Stimulated activated CD4-positive, alpha-beta T cell treated with anti-CD3 and anti-CD28 coated beads, Interleukin-4, amount 100 ng/mL, for 24 hours (primary cell): ENCODE data around the gene ITLN2.
A peak's percentile ranks its signal among the peaks of the same experiment; 100 is the strongest.
"Not testable (repeated sequence)": the region's sequence is repeated elsewhere in the genome, so short reads cannot be mapped to it uniquely, and the experiment has no call there.

Experiments
- DNase-seq: peaks from one replicate; pipeline ENCODE4 v3.0.0-alpha.2; 2020

ITLN2 gene

GRCh38 chr1:160954158-160955104 is at the start of gene ITLN2:
Gene ITLN2, minus strand, starts transcription at chr1:160954809. Its CDS starts 68 bp downstream, at chr1:160954741.
- DNase-seq: peak; percentile 50

- no peak for DNase-seq
Observed at GRCh38 chr1:161001525-161001924, 46.9 kb upstream of the ITLN2 start.

GRCh38 chr1:161000736-161001480 is 46.3 kb upstream of the ITLN2 start:
- no peak for DNase-seq

- DNase-seq: no peak
Observed at GRCh38 chr1:160999376-160999775, 44.8 kb upstream of the ITLN2 start.

- DNase-seq: peak; percentile 54
Observed at GRCh38 chr1:160997323-160998038, 42.9 kb upstream of the ITLN2 start.

- DNase-seq: no peak
Observed at GRCh38 chr1:160996178-160996577, 41.6 kb upstream of the ITLN2 start.

- no peak for DNase-seq
Observed at GRCh38 chr1:160993544-160994193, 39.1 kb upstream of the ITLN2 start.

GRCh38 chr1:160992036-160992435 is 37.4 kb upstream of the ITLN2 start:
- not testable (repeated sequence) for DNase-seq

GRCh38 chr1:160987359-160988050 is 32.9 kb upstream of the ITLN2 start:
- no peak for DNase-seq

GRCh38 chr1:160985723-160986122 is 31.1 kb upstream of the ITLN2 start:
- no peak for DNase-seq

GRCh38 chr1:160981584-160982411 is 27.2 kb upstream of the ITLN2 start:
- DNase-seq: no peak

GRCh38 chr1:160979286-160979685 is 24.7 kb upstream of the ITLN2 start:
- DNase-seq: no peak

- DNase-seq: no peak
Observed at GRCh38 chr1:160978510-160978927, 23.9 kb upstream of the ITLN2 start.

GRCh38 chr1:160975026-160975425 is 20.4 kb upstream of the ITLN2 start:
- DNase-seq: no peak

GRCh38 chr1:160973491-160973890 is 18.9 kb upstream of the ITLN2 start:
- no peak for DNase-seq

- DNase-seq: no peak
Observed at GRCh38 chr1:160972939-160973338, 18.3 kb upstream of the ITLN2 start.

- DNase-seq: peak; percentile 55
Observed at GRCh38 chr1:160971618-160972056, 17.0 kb upstream of the ITLN2 start.

GRCh38 chr1:160963521-160963920 is 8.9 kb upstream of the ITLN2 start:
- DNase-seq: no peak

- no peak for DNase-seq
Observed at GRCh38 chr1:160961419-160961818, 6.8 kb upstream of the ITLN2 start.

GRCh38 chr1:160956966-160957365 is 2.4 kb upstream of the ITLN2 start:
- no peak for DNase-seq

GRCh38 chr1:160953030-160953429 is 1.6 kb downstream of the ITLN2 start:
- DNase-seq: no peak
